Chondrocyte (in vitro differentiated cells): ENCODE measurements around the gene NPR3. TPM values are rescaled to one million over a fixed set of nuclear protein-coding genes. Genes with fewer than 3 reads are reported as not detected.

ENCODE experiments used
- DNase-seq: peaks from one replicate; pipeline ENCODE4 v3.0.0; 2021; ENCODE audit warnings: mixed read lengths, low spot score
- H3K27ac Mint-ChIP-seq: one replicate; pipeline ENCODE4 v1.8.0; 2021; ENCODE audit warnings: mild to moderate bottlenecking, moderate library complexity, mixed read lengths; ENCODE audit not compliant: unreplicated experiment
- H3K27me3 Mint-ChIP-seq: 2 replicates; pipeline ENCODE4 v1.8.0; 2021; ENCODE audit warnings: low read depth, mixed read lengths
- H3K36me3 Mint-ChIP-seq: 2 replicates; pipeline ENCODE4 v1.8.0; 2021; ENCODE audit warnings: low read depth, mixed read lengths
- H3K4me1 Mint-ChIP-seq: 2 replicates; pipeline ENCODE4 v1.8.0; 2021; ENCODE audit warnings: low read depth, mild to moderate bottlenecking, mixed read lengths
- H3K4me3 Mint-ChIP-seq: one replicate; pipeline ENCODE4 v1.8.0; 2021; ENCODE audit warnings: mild to moderate bottlenecking, moderate library complexity, mixed read lengths; ENCODE audit not compliant: unreplicated experiment
- H3K9me3 Mint-ChIP-seq: 2 replicates; pipeline ENCODE4 v1.8.0; 2021; ENCODE audit warnings: low read depth, mixed read lengths
- CTCF ChIP-seq: fragments of 200-600 bp; sonication (generic); IDR thresholded peaks from 2 replicates; pipeline ENCODE4 v1.5.0; 2021; ENCODE audit warnings: antibody characterized with exemption, mild to moderate bottlenecking, moderate library complexity
- total RNA-seq: library from RNA; stranded (reverse); gene quantifications from 3 replicates; pipeline ENCODE4 v1.2.1, GENCODE V29; 2021

NPR3 gene
- total RNA-seq, 1 donor from 2014 or later = 261 TPM

- TF ChIP-seq CTCF = no peak
- Mint-ChIP-seq H3K4me1 (peaks cover 44% of the 10 kb centered on the region), H3K27me3 (no peaks in the 10 kb centered on the region), H3K4me3 (no peak overlapping the region), H3K27ac (peak overlapping the region; percentile 36), H3K9me3 (peaks cover 3% of the 10 kb centered on the region), H3K36me3 (peaks cover 2% of the 10 kb centered on the region)
- DNase-seq = no peak
Measured at GRCh38 chr5:32831624-32832023, 120.5 kb downstream of the NPR3 start.

DNA sequence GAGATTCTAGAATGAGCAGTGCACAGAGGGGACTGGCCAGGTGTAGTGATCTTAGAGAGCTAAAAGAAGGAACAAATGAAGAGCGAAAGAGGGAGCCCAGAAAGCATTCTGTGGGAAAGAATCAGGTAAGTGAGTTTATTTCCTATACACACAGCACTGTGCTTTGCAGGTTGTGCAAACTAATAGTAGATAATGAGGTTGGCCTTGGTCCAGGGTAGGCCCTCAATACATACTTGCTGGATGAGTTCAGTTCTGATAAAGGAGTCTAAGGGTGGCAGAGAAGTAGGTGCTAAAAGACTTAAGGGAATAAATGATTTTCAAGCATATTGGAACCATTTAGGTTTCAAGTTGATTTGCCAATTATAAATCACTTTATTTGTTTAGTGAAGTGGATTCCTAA, 122.0 kb downstream of the NPR3 start:
- peaks cover 2% of the 10 kb centered on the region for H3K36me3 Mint-ChIP-seq
- DNase-seq = no peak
- peaks cover 51% of the 10 kb centered on the region for H3K4me1 Mint-ChIP-seq
- H3K4me3 Mint-ChIP-seq = no peak overlapping the region
- no peak for TF ChIP-seq CTCF
- no peak overlapping the region for H3K27ac Mint-ChIP-seq
- no peaks in the 10 kb centered on the region for H3K27me3 Mint-ChIP-seq
- peaks cover 3% of the 10 kb centered on the region for H3K9me3 Mint-ChIP-seq

DNA sequence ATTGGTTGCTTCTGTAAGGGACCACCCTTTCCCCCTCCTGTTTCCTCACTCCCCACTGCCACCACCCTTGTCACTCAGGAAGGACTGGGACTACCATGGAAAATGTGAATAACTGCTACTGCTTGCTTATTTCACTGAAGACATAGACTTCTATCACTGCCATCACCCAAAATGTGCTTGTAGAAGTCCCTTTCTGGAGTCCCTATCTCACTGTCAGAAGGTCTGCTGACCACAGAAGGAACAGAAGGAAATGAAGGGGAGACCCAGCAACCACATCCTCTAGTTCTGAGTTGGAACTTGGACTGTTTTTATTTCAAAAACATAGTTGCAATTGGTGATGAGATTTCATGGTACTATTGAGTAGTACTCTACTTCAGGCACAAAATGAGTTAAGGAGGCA, 122.5 kb downstream of the NPR3 start:
- H3K27ac Mint-ChIP-seq = no peak overlapping the region
- peaks cover 3% of the 10 kb centered on the region for H3K9me3 Mint-ChIP-seq
- TF ChIP-seq CTCF = no peak
- H3K4me1 Mint-ChIP-seq = peaks cover 51% of the 10 kb centered on the region
- H3K36me3 Mint-ChIP-seq = peaks cover 2% of the 10 kb centered on the region
- no peaks in the 10 kb centered on the region for H3K27me3 Mint-ChIP-seq
- H3K4me3 Mint-ChIP-seq = no peak overlapping the region
- no peak for DNase-seq

- H3K27ac Mint-ChIP-seq = no peak overlapping the region
- no peak overlapping the region for H3K4me3 Mint-ChIP-seq
- no peak for DNase-seq
- H3K9me3 Mint-ChIP-seq = peaks cover 3% of the 10 kb centered on the region
- H3K36me3 Mint-ChIP-seq = peaks cover 2% of the 10 kb centered on the region
- no peaks in the 10 kb centered on the region for H3K27me3 Mint-ChIP-seq
- H3K4me1 Mint-ChIP-seq = peaks cover 51% of the 10 kb centered on the region
- no peak for TF ChIP-seq CTCF
Measured at GRCh38 chr5:32834251-32834650, 123.1 kb downstream of the NPR3 start.

DNA sequence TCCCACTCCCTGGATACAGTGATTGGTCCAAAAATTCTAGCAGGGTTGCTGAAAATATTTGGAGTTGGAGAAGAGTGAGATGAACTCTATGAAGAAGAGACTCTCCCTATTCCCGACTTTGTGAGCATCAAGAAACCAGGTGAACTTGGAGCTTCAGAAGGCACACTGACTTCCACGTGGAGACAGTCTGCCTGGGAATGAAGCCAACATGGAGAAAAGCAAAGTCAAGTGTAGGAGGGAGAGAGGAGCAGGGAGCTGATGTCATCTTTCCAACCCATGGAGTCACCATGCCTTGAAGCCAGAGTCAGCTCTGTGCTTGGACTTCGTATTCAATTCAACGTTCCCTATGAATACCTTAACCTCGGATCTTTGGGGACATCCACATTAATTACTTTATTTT, 125.1 kb downstream of the NPR3 start:
- Mint-ChIP-seq H3K27ac (no peak overlapping the region), H3K27me3 (no peaks in the 10 kb centered on the region), H3K36me3 (peaks cover 2% of the 10 kb centered on the region), H3K9me3 (peaks cover 3% of the 10 kb centered on the region), H3K4me1 (peaks cover 62% of the 10 kb centered on the region), H3K4me3 (no peak overlapping the region)
- no peak for TF ChIP-seq CTCF
- no peak for DNase-seq
